ENCODE results near the gene TMEM139. TPM values are rescaled to one million over a fixed set of nuclear protein-coding genes. Genes with fewer than 3 reads are reported as not detected.
A peak's percentile ranks its signal among the peaks of the same experiment; 100 is the strongest.

Gene TMEM139
- total RNA-seq, 2 donors from 2014 or later, result 1.6 to 2.3 TPM

DNA sequence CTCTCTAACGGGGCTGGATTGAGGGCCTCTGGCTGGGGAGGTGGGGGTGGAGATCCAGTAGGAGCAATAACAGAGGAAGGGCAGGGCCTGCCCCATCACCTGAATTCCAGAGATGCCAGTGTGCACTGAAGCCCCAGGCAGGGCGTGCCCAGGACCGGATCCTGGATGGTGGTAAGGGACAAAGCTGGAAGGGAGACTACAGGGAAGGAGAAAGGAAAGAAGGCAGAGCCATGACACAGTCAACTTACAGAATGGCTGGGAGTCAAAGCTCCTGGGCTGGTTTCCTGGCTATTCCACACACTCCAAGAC is 666 bp downstream of the TMEM139 start:
- Histone ChIP-seq H3K4me1 (ENCODE audit: control insufficient read depth, insufficient read depth, low read length) (peaks cover 1% of the 10 kb centered on the region), H3K36me3 (ENCODE audit: control insufficient read depth, insufficient read depth, low read length) (peaks cover 3% of the 10 kb centered on the region), H3K9me3 (ENCODE audit: control insufficient read depth, low read length) (peaks cover 6% of the 10 kb centered on the region), H3K4me3 (ENCODE audit: low read length) (no peak overlapping the region), H3K27ac (ENCODE audit: low read depth, low read length) (no peak overlapping the region), H3K27me3 (ENCODE audit: control insufficient read depth, insufficient read depth, low read length, poor library complexity, severe bottlenecking) (peaks cover 11% of the 10 kb centered on the region), H3K9ac (ENCODE audit: extremely low read depth, low read length, poor library complexity, severe bottlenecking) (no peak overlapping the region)
- peaks cover 30% of the 10 kb centered on the region for H3K27me3 Mint-ChIP-seq (ENCODE audit: insufficient read depth)
- no peak overlapping the region for H3K27ac Mint-ChIP-seq
- DNase-seq, result no peak
- H3K4me3 Mint-ChIP-seq, result peak overlapping the region; percentile 49
- WGBS, 2 experiments (ENCODE audit: insufficient coverage in 1 of 2, insufficient read length in 1 of 2), result 88% methylated on average over 3 of the region's 3 CpGs; no CpG with 5 or more reads in 1 of the 2 experiments
- H3K4me1 Mint-ChIP-seq, result peaks cover 30% of the 10 kb centered on the region
- H3K36me3 Mint-ChIP-seq (ENCODE audit: low read depth), result peaks cover 8% of the 10 kb centered on the region
- TF ChIP-seq, protein P1, sequence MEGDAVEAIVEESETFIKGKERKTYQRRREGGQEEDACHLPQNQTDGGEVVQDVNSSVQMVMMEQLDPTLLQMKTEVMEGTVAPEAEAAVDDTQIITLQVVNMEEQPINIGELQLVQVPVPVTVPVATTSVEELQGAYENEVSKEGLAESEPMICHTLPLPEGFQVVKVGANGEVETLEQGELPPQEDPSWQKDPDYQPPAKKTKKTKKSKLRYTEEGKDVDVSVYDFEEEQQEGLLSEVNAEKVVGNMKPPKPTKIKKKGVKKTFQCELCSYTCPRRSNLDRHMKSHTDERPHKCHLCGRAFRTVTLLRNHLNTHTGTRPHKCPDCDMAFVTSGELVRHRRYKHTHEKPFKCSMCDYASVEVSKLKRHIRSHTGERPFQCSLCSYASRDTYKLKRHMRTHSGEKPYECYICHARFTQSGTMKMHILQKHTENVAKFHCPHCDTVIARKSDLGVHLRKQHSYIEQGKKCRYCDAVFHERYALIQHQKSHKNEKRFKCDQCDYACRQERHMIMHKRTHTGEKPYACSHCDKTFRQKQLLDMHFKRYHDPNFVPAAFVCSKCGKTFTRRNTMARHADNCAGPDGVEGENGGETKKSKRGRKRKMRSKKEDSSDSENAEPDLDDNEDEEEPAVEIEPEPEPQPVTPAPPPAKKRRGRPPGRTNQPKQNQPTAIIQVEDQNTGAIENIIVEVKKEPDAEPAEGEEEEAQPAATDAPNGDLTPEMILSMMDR (conservative IDR thresholded peaks at IDR 0.05), result no peak
- peaks cover 14% of the 10 kb centered on the region for H3K9me3 Mint-ChIP-seq

DNA sequence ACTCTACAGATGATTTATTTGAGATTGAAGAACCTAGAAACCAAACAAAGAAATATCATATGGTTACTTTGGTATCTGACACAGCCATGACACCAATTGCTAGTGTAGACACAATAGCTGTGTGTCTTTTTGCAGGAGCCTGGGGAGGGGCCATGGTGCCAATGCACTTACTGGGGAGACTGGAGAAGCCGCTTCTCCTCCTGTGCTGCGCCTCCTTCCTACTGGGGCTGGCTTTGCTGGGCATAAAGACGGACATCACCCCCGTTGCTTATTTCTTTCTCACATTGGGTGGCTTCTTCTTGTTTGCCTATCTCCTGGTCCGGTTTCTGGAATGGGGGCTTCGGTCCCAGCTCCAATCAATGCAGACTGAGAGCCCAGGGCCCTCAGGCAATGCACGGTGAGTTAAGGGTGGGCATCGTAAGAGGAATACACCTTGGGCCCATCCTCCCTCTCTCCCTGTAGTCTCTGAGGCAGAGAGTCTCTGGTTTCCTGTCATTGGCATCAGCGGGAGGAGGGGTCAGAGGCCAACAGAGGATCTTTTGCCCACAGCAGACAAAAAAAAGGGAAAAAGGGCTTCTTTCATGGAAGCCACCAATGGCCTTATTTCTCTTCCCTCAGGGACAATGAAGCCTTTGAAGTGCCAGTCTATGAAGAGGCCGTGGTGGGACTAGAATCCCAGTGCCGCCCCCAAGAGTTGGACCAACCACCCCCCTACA is 1.2 kb downstream of the TMEM139 start:
- Histone ChIP-seq H3K27me3 (ENCODE audit: control insufficient read depth, insufficient read depth, low read length, poor library complexity, severe bottlenecking) (peaks cover 11% of the 10 kb centered on the region), H3K27ac (ENCODE audit: low read depth, low read length) (no peak overlapping the region), H3K9me3 (ENCODE audit: control insufficient read depth, low read length) (peaks cover 6% of the 10 kb centered on the region), H3K4me3 (ENCODE audit: low read length) (no peak overlapping the region), H3K9ac (ENCODE audit: extremely low read depth, low read length, poor library complexity, severe bottlenecking) (no peak overlapping the region), H3K4me1 (ENCODE audit: control insufficient read depth, insufficient read depth, low read length) (peaks cover 4% of the 10 kb centered on the region), H3K36me3 (ENCODE audit: control insufficient read depth, insufficient read depth, low read length) (peaks cover 8% of the 10 kb centered on the region)
- H3K4me1 Mint-ChIP-seq, result peaks cover 30% of the 10 kb centered on the region
- H3K27me3 Mint-ChIP-seq (ENCODE audit: insufficient read depth), result peaks cover 30% of the 10 kb centered on the region
- peaks cover 14% of the 10 kb centered on the region for H3K9me3 Mint-ChIP-seq
- TF ChIP-seq, protein P1 (conservative IDR thresholded peaks at IDR 0.05), result no peak
- H3K27ac Mint-ChIP-seq, result no peak overlapping the region
- H3K4me3 Mint-ChIP-seq, result no peak overlapping the region
- 92 to 96% methylated on average over 6 to 11 of the region's 11 CpGs for WGBS, 2 experiments (ENCODE audit: insufficient coverage in 1 of 2, insufficient read length in 1 of 2)
- DNase-seq, result no peak
- peaks cover 12% of the 10 kb centered on the region for H3K36me3 Mint-ChIP-seq (ENCODE audit: low read depth)

DNA sequence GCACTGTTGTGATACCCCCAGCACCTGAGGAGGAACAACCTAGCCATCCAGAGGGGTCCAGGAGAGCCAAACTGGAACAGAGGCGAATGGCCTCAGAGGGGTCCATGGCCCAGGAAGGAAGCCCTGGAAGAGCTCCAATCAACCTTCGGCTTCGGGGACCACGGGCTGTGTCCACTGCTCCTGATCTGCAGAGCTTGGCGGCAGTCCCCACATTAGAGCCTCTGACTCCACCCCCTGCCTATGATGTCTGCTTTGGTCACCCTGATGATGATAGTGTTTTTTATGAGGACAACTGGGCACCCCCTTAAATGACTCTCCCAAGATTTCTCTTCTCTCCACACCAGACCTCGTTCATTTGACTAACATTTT is 1.7 kb downstream of the TMEM139 start:
- no peak overlapping the region for H3K4me3 Mint-ChIP-seq
- Histone ChIP-seq H3K27ac (ENCODE audit: low read depth, low read length) (no peak overlapping the region), H3K36me3 (ENCODE audit: control insufficient read depth, insufficient read depth, low read length) (peaks cover 13% of the 10 kb centered on the region), H3K9ac (ENCODE audit: extremely low read depth, low read length, poor library complexity, severe bottlenecking) (no peak overlapping the region), H3K27me3 (ENCODE audit: control insufficient read depth, insufficient read depth, low read length, poor library complexity, severe bottlenecking) (peaks cover 11% of the 10 kb centered on the region), H3K4me3 (ENCODE audit: low read length) (no peak overlapping the region), H3K4me1 (ENCODE audit: control insufficient read depth, insufficient read depth, low read length) (peaks cover 4% of the 10 kb centered on the region), H3K9me3 (ENCODE audit: control insufficient read depth, low read length) (peaks cover 6% of the 10 kb centered on the region)
- peaks cover 30% of the 10 kb centered on the region for H3K27me3 Mint-ChIP-seq (ENCODE audit: insufficient read depth)
- TF ChIP-seq, protein P1 (conservative IDR thresholded peaks at IDR 0.05), result no peak
- DNase-seq, result no peak
- peaks cover 14% of the 10 kb centered on the region for H3K9me3 Mint-ChIP-seq
- H3K4me1 Mint-ChIP-seq, result peaks cover 30% of the 10 kb centered on the region
- H3K27ac Mint-ChIP-seq, result no peak overlapping the region
- H3K36me3 Mint-ChIP-seq (ENCODE audit: low read depth), result peaks cover 18% of the 10 kb centered on the region
- WGBS, 2 experiments (ENCODE audit: insufficient coverage in 1 of 2, insufficient read length in 1 of 2), result 83% methylated on average over 6 of the region's 6 CpGs; no CpG with 5 or more reads in 1 of the 2 experiments

Measured in endodermal cell (in vitro differentiated cells).